ENCODE data around the gene HMGN4.

DNA sequence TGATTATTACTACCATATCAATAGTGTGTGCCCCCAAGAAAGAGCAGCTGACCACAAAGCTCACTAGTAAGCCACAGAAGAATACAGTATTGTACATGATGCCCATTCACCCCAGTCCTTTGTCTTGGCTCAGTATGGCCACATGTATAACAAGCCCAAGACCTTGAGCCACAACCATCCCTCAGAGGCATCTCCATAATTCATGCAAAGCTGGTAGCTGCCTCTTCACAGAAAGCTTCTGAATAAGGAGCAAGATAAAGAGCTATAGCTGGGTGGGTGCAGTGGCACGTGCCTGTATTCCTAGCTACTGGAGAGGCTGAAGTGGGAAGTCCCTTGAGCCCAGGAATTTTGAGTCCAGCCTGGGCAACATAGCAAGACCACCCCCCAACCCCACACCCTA lies 42.9 kb upstream of the HMGN4 start:
- TF ChIP-seq, protein P1, sequence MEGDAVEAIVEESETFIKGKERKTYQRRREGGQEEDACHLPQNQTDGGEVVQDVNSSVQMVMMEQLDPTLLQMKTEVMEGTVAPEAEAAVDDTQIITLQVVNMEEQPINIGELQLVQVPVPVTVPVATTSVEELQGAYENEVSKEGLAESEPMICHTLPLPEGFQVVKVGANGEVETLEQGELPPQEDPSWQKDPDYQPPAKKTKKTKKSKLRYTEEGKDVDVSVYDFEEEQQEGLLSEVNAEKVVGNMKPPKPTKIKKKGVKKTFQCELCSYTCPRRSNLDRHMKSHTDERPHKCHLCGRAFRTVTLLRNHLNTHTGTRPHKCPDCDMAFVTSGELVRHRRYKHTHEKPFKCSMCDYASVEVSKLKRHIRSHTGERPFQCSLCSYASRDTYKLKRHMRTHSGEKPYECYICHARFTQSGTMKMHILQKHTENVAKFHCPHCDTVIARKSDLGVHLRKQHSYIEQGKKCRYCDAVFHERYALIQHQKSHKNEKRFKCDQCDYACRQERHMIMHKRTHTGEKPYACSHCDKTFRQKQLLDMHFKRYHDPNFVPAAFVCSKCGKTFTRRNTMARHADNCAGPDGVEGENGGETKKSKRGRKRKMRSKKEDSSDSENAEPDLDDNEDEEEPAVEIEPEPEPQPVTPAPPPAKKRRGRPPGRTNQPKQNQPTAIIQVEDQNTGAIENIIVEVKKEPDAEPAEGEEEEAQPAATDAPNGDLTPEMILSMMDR (IDR thresholded peaks at IDR 0.05): no peak
- TF ChIP-seq POLR2A (IDR thresholded peaks at IDR 0.05): no peak

Measured in thyroid gland (tissue), 4 donors.